Caco-2 (cell line): ENCODE measurements around the gene NBAS. TPM values are rescaled to one million over a fixed set of nuclear protein-coding genes. Genes with fewer than 3 reads are reported as not detected.

Experiments used
- BruUV-seq: library from RNA; stranded (reverse); fragments of 400-500 nt; replicated peaks from 2 replicates; lab custom pipeline; 2021; lab: Mats Ljungman, UMichigan
- CTCF ChIA-PET: fragments of 300-600 bp; sonication (Branson Sonifier 250); formaldehyde crosslinking; loops from one replicate; lab custom pipeline; 2022; ENCODE audit warnings: antibody characterized with exemption; lab: Charles Lee
- POLR2A ChIA-PET: fragments of 300-600 bp; sonication (Branson Sonifier 250); formaldehyde crosslinking; loops from one replicate; lab custom pipeline; 2022; ENCODE audit warnings: antibody characterized with exemption; lab: Charles Lee
- DNase-seq, 2 experiments: peaks; one replicate each; pipeline versions ENCODE4 v3.0.0 to v3.0.0-alpha.2; 2020 to 2022
- H3K27me3 ChIP-seq: replicated peaks from 2 replicates; pipeline ENCODE4 v1.6.0; 2011; ENCODE audit warnings: low read length; ENCODE audit not compliant: control insufficient read depth, insufficient read depth
- H3K36me3 ChIP-seq: 2 replicates; pipeline ENCODE4 v1.5.1; 2011; ENCODE audit warnings: low read length; ENCODE audit not compliant: control insufficient read depth, insufficient read depth
- H3K4me1 ChIP-seq: fragments of 250-450 bp; sonication (Bioruptor Pico); 2 replicates; pipeline ENCODE4 v1.5.1; 2020; ENCODE audit warnings: mild to moderate bottlenecking
- H3K4me3 ChIP-seq: 2 replicates; pipeline ENCODE4 v1.5.1; 2011; ENCODE audit warnings: low read depth, mild to moderate bottlenecking, control low read depth, low read length
- H3K9me3 ChIP-seq: fragments of 250-450 bp; sonication (Bioruptor Pico); 2 replicates; pipeline ENCODE4 v1.5.1; 2020; ENCODE audit warnings: mild to moderate bottlenecking, moderate library complexity
- H3K27ac Mint-ChIP-seq: one replicate; pipeline ENCODE4 v1.8.0; 2022; ENCODE audit warnings: mixed read lengths; ENCODE audit not compliant: unreplicated experiment
- H3K27me3 Mint-ChIP-seq: one replicate; pipeline ENCODE4 v1.8.0; 2022; ENCODE audit warnings: mixed read lengths; ENCODE audit not compliant: insufficient read depth, unreplicated experiment
- H3K36me3 Mint-ChIP-seq: one replicate; pipeline ENCODE4 v1.8.0; 2022; ENCODE audit warnings: mild to moderate bottlenecking, mixed read lengths; ENCODE audit not compliant: insufficient read depth, unreplicated experiment
- H3K4me1 Mint-ChIP-seq: one replicate; pipeline ENCODE4 v1.8.0; 2022; ENCODE audit warnings: low read depth, mixed read lengths; ENCODE audit not compliant: unreplicated experiment
- H3K4me3 Mint-ChIP-seq: one replicate; pipeline ENCODE4 v1.8.0; 2022; ENCODE audit warnings: mild to moderate bottlenecking, moderate library complexity, mixed read lengths; ENCODE audit not compliant: unreplicated experiment
- H3K9me3 Mint-ChIP-seq: one replicate; pipeline ENCODE4 v1.8.0; 2022; ENCODE audit warnings: mixed read lengths; ENCODE audit not compliant: unreplicated experiment
- intact Hi-C: fragments of 100-400 bp; cut with micrococcal nuclease; formaldehyde crosslinking; loops from one replicate; pipeline ENCODE4 v1.10.0; 2022; ENCODE audit not compliant: unreplicated experiment
- total RNA-seq: library from RNA; stranded (reverse); gene quantifications from 2 replicates; pipeline ENCODE4 v1.2.3, GENCODE V29; 2022
- TF ChIP-seq, protein P1 (sequence below), 2 experiments: fragments of 200-600 bp in 1 of 2; IDR thresholded peaks; 1 replicate in 1 of 2; 2 replicates in 1 of 2; pipeline versions ENCODE4 v1.5.1 to v1.8.0; 2011 to 2022; ENCODE audit warnings: antibody characterized with exemption in 1 of 2, control low read depth in 1 of 2, inconsistent platforms in 1 of 2, low read depth in 1 of 2, low read length in 1 of 2, mild to moderate bottlenecking in 1 of 2, moderate library complexity in 1 of 2; ENCODE audit not compliant: insufficient read depth in 1 of 2, severe bottlenecking in 1 of 2, unreplicated experiment in 1 of 2

Gene NBAS
- total RNA-seq, 1 experiment from 2014 or later, result 31.1 TPM

DNA sequence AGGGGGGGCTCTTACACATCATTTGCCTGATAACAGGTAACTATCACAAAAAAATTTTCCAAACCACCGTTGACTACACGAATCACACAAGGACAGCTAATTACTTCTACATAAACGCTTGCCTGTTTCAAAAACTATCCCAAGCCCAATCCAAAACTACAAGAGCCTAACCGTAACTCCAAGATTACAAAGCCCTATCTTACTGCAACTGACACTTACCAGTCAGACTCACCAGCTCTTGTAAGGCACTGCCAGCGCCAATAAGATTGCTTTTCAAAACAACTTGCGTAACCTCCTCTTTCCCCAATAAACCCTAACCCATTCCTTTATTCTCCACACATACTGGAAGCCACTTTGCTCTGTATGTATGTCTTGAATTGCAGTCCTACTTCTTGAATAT lies 148.4 kb downstream of the NBAS start:
- intact Hi-C loops, result no loop called here
- CTCF ChIA-PET, result no interaction called here
- no peaks in the 10 kb centered on the region for H3K9me3 Mint-ChIP-seq

DNA sequence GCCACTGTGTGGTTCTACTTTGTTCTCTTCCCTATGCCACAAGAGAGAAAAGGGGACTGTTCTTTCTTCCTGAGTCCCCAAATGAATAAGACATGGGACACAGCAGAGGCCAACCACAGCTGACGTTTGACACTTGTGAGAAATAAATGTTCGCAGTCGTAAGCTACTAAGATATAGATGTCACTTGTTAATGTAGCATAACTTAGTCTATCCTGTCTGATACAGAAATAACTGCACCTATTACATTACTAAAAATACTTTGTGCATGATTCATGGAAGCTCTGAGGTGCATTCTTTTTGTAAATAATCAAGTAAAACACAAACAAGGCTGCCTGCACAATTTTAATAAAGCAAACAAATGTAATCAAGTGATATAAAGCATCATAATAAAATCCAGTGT lies 148.8 kb downstream of the NBAS start:
- Mint-ChIP-seq H3K36me3 (no peaks in the 10 kb centered on the region), H3K4me3 (no peak overlapping the region), H3K27ac (no peak overlapping the region), H3K4me1 (no peaks in the 10 kb centered on the region), H3K27me3 (no peaks in the 10 kb centered on the region), H3K9me3 (no peaks in the 10 kb centered on the region)
- no peak for DNase-seq
- POLR2A ChIA-PET, result no interaction called here
- no peaks in the 10 kb centered on the region for H3K36me3 ChIP-seq
- no peak overlapping the region for H3K4me3 ChIP-seq
- TF ChIP-seq, protein P1, sequence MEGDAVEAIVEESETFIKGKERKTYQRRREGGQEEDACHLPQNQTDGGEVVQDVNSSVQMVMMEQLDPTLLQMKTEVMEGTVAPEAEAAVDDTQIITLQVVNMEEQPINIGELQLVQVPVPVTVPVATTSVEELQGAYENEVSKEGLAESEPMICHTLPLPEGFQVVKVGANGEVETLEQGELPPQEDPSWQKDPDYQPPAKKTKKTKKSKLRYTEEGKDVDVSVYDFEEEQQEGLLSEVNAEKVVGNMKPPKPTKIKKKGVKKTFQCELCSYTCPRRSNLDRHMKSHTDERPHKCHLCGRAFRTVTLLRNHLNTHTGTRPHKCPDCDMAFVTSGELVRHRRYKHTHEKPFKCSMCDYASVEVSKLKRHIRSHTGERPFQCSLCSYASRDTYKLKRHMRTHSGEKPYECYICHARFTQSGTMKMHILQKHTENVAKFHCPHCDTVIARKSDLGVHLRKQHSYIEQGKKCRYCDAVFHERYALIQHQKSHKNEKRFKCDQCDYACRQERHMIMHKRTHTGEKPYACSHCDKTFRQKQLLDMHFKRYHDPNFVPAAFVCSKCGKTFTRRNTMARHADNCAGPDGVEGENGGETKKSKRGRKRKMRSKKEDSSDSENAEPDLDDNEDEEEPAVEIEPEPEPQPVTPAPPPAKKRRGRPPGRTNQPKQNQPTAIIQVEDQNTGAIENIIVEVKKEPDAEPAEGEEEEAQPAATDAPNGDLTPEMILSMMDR (IDR thresholded peaks at IDR 0.05; ENCODE audit: insufficient read depth in 1 of 2, low read depth in 1 of 2, low read length in 1 of 2, severe bottlenecking in 1 of 2, unreplicated experiment in 1 of 2), result no peak
- CTCF ChIA-PET, result no interaction called here
- no peaks in the 10 kb centered on the region for H3K27me3 ChIP-seq
- no TSS peak for BruUV-seq
- H3K4me1 ChIP-seq, result no peaks in the 10 kb centered on the region
- no peaks in the 10 kb centered on the region for H3K9me3 ChIP-seq
- intact Hi-C loops, result no loop called here

More for the DNA sequence above, 148.4 kb downstream of the NBAS start:
- H3K4me1 Mint-ChIP-seq, result no peaks in the 10 kb centered on the region
- H3K4me3 ChIP-seq, result no peak overlapping the region
- H3K36me3 Mint-ChIP-seq, result no peaks in the 10 kb centered on the region
- H3K27me3 Mint-ChIP-seq, result no peaks in the 10 kb centered on the region
- no peaks in the 10 kb centered on the region for H3K27me3 ChIP-seq
- no peaks in the 10 kb centered on the region for H3K9me3 ChIP-seq
- no peaks in the 10 kb centered on the region for H3K36me3 ChIP-seq
- H3K27ac Mint-ChIP-seq, result no peak overlapping the region
- TF ChIP-seq, protein P1 (IDR thresholded peaks at IDR 0.05; ENCODE audit: insufficient read depth in 1 of 2, low read depth in 1 of 2, low read length in 1 of 2, severe bottlenecking in 1 of 2, unreplicated experiment in 1 of 2), result no peak
- no TSS peak for BruUV-seq
- POLR2A ChIA-PET, result no interaction called here
- no peaks in the 10 kb centered on the region for H3K4me1 ChIP-seq
- DNase-seq, result no peak
- H3K4me3 Mint-ChIP-seq, result no peak overlapping the region

DNA sequence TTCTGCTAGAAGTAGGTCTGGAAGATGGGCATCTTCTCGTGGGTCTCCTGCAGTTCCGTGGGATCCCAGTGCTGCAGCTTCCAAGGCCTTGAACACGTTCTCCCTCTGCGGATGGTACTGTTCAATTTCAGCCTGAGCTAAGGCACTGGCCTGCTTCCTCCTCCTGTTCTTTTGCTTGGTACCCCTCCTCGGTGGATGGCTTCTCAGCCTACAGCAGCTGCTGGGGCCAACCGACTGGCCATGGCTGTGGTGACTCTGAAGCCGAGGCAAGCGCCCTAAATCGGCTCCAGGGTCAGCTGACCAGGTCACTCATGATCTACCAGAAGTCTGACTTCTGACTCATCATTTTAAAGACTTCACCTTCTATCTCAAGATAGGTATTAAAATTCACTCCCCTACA lies 150.2 kb downstream of the NBAS start:
- BruUV-seq, result no TSS peak
- DNase-seq, result no peak

More for the DNA sequence above, 150.2 kb downstream of the NBAS start:
- no peaks in the 10 kb centered on the region for H3K4me1 Mint-ChIP-seq
- no peaks in the 10 kb centered on the region for H3K9me3 Mint-ChIP-seq
- intact Hi-C loops, result no loop called here
- TF ChIP-seq, protein P1 (IDR thresholded peaks at IDR 0.05; ENCODE audit: insufficient read depth in 1 of 2, low read depth in 1 of 2, low read length in 1 of 2, severe bottlenecking in 1 of 2, unreplicated experiment in 1 of 2), result no peak
- no peaks in the 10 kb centered on the region for H3K27me3 Mint-ChIP-seq
- H3K9me3 ChIP-seq, result no peaks in the 10 kb centered on the region
- H3K36me3 ChIP-seq, result no peaks in the 10 kb centered on the region
- H3K27ac Mint-ChIP-seq, result no peak overlapping the region
- no peaks in the 10 kb centered on the region for H3K4me1 ChIP-seq
- ChIA-PET CTCF (no interaction called here), POLR2A (no interaction called here)
- H3K36me3 Mint-ChIP-seq, result no peaks in the 10 kb centered on the region
- H3K27me3 ChIP-seq, result no peaks in the 10 kb centered on the region
- H3K4me3 ChIP-seq, result no peak overlapping the region
- H3K4me3 Mint-ChIP-seq, result no peak overlapping the region
